A549 treated with AZD9567 at 1 μM for 4 hours (cell line): ENCODE data around the gene ECHDC1. TPM values are rescaled to one million over a fixed set of nuclear protein-coding genes. Genes with fewer than 3 reads are reported as not detected.

Source experiments
- total RNA-seq: library from RNA; stranded (reverse); fragments of 200-300 nt; extraction: Qiagen RNA extraction; gene quantifications from 5 replicates; pipeline ENCODE4 v1.2.3, GENCODE V29; 2022; ENCODE audit not compliant: insufficient read depth

The ECHDC1 gene, protein sequence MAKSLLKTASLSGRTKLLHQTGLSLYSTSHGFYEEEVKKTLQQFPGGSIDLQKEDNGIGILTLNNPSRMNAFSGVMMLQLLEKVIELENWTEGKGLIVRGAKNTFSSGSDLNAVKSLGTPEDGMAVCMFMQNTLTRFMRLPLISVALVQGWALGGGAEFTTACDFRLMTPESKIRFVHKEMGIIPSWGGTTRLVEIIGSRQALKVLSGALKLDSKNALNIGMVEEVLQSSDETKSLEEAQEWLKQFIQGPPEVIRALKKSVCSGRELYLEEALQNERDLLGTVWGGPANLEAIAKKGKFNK
- total RNA-seq: 33.9 to 67.4 TPM (median 35.1 TPM) in 5 replicates

DNA sequence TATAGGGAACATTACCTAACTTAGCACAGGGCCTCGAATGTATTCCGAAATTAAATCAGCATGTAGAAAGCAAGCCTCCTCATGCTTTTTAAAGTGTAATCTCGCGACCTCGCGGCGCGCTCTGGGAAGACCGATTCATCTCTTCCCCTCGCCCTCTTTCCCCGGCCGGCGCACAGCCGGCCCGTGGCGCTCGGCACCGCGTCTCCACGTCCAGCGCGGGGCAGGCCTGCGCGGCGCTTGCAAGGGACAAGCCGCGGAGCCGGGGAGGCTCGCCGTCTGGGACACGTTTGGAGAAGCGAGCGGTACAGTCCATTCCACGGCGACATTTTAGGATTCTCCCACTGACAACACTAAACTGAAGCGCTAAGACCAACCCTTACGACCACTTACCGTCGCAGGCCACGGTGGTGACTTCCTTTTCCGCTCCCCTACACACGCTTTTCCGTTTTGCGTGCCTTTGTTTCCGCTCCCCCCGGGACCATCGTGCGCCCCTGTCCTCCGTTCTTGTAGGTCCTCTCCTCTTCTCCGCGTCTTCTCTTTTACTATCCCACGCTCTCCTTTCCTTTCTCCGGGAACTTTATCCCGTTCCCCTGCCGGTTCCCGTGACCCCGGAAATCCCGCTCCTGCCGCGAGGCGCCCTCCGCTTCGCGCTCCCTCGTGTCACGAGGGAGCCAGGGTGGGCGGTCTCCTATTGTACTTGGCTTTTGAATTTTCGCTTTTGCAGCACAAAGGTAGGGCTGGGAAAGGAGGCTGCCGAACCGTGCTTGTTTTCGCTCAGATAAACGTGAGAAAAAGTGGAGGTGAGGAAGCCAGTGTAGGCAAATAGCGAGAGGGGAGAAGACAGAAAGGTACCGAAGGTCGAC is at the start of gene ECHDC1:
ECHDC1 (minus strand) TSS at position 664 of the 863 bp plus-strand sequence. CDS start 12,581 bp downstream, outside the sequence.

DNA sequence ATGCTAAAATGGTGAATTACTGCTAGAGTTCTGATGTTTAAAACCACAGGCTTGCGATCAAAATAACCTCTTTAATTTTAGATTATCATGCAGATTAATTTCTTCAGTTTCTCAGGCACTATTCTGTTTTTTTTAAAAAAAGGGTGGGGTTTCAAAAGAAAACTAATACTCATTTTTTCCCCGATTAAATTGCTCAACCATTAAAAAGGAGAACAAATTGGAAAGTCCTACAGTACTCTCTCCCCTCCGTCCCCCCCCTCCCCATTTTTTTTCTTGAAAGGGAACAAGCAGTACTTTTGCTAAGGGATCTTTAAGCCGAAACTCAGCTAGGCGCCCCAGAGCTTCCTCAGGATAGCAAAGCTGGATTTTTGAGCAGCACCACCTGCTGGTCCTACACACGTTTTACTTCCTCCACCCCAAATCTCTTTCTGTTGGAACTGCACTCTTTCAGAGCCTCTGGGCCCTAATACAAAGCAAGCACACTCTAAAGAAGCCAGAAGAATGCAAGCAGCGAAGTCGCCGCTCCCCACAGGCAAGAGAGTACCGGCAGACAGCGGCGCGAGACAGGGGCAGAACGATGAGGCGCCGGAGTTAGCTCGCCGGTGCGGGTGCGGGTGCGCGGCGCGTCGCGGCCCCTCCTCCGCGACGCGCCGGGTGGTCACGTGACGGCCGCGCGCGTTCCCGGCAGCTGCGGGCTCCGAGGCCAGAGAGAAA is 77.1 kb downstream of the ECHDC1 start, which contains the start of gene RNF146:
RNF146 (plus strand) TSS at position 687 of the 714 bp plus-strand sequence. CDS start 13,475 bp downstream, outside the sequence.

Other genes starting within 250 kb of the ECHDC1 start
- gene RSPO3, start 224.9 kb downstream of the ECHDC1 start, total RNA-seq: 64.7 to 87.4 TPM (median 73.3 TPM) in 5 replicates
- gene RNF146, start 76.7 kb downstream of the ECHDC1 start, total RNA-seq: 11.3 to 14.9 TPM (median 11.5 TPM) in 5 replicates
- gene KIAA0408, start 115.8 kb upstream of the ECHDC1 start, total RNA-seq: 5.5 to 10.8 TPM (median 5.8 TPM) in 5 replicates
- 0.10 to 0.31 TPM (median 0.15 TPM) in 3 of 5 replicates, not detected in the others for gene C6orf58, start 233.6 kb upstream of the ECHDC1 start, total RNA-seq